Anterior cingulate cortex (tissue), 58 donors: ENCODE results near the gene PLA2G10.
"Not testable (repeated sequence)": the region's sequence is repeated elsewhere in the genome, so short reads cannot be mapped to it uniquely, and the experiment has no call there.

Experiments
- DNase-seq, 58 donors: peaks; one replicate each; lab custom pipeline; 2025; lab: John Stamatoyannopoulos, UW

The PLA2G10 gene

GRCh38 chr16:14694129-14694528 is at the start of gene PLA2G10:
TSS of gene PLA2G10 (minus strand) at chr16:14694308. CDS start at chr16:14694229, 79 bp downstream.
- not testable (repeated sequence) for DNase-seq

DNA sequence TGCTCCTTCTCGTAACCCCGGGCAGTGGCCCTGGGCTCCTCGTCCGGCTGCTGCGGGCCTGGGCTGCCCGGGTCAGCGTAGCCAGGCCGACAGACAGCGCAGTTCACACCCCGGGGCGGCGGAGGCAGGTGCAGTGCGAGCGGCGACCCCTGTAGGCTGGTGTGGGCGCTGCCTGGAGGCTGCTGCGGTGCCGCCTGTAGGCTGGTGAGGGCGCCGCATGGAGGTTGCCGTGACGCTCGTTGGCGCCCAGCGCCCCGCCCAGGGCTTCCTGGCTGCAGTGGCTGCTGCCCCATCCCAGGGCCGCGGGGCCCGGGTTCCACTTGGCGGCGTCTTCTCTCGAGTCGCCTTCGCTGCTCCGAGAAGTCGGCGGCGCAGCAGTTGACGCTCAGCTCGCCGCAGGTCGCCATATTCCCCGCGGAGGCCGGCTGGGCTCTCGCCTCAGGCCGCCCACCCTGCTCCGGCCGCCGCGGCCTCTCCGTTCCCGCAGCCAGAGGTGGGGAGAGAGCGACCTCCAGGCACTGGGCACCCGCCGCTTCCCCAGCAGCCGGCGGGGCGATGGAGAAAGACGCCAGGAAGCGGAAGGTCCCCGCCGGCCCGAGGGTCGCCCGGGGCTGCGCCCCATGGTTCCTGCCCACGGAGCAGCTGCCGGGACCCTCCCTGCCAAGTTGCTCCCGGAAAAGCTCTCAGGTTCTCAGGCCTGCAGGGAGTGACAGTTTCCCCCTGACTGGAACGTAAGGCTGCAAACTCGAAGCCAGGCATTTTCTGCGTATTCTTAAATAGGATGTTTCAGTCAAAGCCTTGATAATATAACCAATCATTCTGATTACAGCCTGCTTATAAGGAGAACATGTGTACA is 48.4 kb upstream of the PLA2G10 start, which contains the start of gene NPIPA2:
Gene NPIPA2, plus strand, starts transcription at position 261 of the 856 bp plus-strand sequence. CDS start 5,533 bp downstream, outside the sequence.
- not testable (repeated sequence) for DNase-seq

GRCh38 chr16:14741794-14742193 is 47.7 kb upstream of the PLA2G10 start:
- DNase-seq, result not testable (repeated sequence)

DNA sequence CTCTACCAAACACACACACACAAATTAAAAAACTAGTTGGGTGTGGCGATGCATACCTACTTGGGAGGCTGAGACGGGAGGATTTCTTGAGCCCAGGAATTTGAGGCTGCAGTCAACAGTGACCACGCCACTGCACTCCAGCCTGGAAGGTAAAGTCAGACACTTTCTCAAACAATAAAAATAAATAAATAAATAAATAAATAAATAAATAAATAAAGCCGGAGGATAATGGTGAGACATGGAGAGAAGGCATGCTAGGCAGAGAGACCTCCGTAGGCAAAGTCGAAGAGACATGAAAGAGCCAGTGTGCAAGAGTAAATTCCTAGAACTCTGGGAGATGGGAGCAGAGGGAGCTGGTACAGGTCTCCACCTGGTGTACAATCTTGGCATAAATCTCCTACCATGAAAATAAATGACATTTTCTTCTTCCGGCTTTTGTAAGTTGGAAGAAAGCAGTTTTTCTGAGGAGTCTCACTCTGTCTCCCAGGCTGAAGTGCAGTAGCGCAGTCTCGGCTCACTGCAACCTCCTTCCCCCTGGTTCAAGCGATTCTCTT is 46.8 kb upstream of the PLA2G10 start:
- DNase-seq, result not testable (repeated sequence)

GRCh38 chr16:14733233-14733632 is 39.1 kb upstream of the PLA2G10 start:
- DNase-seq, result not testable (repeated sequence)

DNA sequence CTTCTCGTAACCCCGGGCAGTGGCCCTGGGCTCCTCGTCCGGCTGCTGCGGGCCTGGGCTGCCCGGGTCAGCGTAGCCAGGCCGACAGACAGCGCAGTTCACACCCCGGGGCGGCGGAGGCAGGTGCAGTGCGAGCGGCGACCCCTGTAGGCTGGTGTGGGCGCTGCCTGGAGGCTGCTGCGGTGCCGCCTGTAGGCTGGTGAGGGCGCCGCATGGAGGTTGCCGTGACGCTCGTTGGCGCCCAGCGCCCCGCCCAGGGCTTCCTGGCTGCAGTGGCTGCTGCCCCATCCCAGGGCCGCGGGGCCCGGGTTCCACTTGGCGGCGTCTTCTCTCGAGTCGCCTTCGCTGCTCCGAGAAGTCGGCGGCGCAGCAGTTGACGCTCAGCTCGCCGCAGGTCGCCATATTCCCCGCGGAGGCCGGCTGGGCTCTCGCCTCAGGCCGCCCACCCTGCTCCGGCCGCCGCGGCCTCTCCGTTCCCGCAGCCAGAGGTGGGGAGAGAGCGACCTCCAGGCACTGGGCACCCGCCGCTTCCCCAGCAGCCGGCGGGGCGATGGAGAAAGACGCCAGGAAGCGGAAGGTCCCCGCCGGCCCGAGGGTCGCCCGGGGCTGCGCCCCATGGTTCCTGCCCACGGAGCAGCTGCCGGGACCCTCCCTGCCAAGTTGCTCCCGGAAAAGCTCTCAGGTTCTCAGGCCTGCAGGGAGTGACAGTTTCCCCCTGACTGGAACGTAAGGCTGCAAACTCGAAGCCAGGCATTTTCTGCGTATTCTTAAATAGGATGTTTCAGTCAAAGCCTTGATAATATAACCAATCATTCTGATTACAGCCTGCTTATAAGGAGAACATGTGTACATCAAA is 9.3 kb upstream of the PLA2G10 start, which contains the start of gene NPIPA3:
Gene NPIPA3, plus strand, starts transcription at position 256 of the 856 bp plus-strand sequence. CDS start 5,533 bp downstream, outside the sequence.
- DNase-seq, result not testable (repeated sequence)

DNA sequence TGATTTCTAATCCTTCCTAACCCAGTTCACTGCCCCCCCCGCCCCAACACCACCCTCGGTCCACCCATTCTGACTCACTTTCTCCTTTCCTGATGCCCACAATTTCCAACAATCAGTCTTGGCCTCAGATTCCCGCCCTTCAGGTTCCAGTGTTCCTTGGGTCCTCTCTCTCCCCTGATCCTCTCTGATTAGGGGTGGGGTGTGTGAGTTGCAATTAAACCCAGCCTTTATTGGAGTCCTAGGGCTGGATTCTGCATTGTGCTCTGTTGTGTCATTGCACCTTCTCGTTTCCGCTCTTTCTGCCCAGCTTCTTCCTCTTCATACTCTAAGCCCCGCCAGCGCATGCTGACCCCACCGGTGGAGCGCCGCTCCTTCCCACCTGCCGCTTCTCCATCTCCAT is 8.6 kb upstream of the PLA2G10 start:
- not testable (repeated sequence) for DNase-seq

GRCh38 chr16:14701859-14702258 is 7.8 kb upstream of the PLA2G10 start:
- not testable (repeated sequence) for DNase-seq

DNA sequence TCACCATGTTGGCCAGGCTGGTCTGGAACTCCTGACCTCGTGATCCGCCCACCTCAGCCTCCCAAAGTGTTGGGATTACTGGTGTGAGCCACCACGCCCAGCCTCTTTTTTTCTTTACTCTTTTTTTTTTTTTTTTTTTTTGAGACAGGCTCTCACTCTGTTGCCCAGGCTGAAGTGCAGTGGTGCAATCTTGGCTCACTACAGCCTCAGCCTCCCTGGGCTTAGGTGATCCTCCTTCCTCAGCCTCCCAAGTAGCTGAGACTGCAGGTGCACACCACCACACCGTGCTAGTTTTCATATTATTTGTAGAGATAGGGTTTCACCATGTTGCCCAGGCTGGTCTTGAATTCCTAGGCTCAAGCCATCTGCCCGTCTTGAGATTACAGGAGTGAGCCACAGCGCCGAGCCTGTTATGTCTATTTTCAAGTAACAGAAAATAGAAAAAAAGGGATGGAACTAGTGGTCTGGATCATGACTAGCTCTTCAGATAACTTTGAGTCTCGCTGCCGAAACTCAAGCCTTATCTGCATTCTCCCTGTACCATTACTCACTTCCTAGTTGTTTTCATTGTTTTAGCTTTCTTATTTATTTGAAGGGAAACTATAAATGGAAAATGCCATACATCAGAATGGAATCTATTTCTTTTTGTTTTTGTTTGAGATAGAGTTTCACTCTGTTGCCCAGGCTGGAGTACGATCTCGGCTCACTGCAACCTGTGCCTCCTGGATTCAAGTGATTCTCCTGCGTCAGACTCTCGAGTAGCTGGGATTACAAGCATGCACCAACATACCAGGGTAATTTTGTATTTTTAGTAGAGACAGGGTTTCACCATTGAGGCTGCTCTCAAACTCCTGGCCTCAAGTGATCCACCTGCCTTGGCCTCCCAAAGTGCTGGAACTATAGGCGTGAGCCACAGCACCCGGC is 8.0 kb downstream of the PLA2G10 start:
- not testable (repeated sequence) for DNase-seq

GRCh38 chr16:14682121-14682520 is 12.0 kb downstream of the PLA2G10 start:
- no peak for DNase-seq

DNA sequence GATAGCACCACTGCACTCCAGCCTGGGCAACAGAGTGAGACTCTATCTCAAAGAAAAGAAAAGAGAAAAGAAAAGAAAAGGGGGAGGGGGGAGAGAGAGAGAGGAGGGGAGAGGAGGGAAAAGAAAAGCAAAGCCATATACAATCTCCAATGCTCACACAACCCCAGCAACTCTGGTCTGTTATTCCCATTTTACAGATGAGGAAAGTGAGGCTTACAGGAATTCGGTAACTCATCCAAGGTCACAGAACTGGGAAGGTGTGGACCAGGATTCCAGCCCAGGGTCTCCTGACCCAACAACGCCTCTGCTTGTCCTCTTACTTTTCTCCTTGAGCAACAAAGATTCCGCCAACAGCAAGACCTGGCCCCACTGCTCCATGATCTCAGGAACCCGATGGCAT is 13.0 kb downstream of the PLA2G10 start:
- DNase-seq, result no peak

DNA sequence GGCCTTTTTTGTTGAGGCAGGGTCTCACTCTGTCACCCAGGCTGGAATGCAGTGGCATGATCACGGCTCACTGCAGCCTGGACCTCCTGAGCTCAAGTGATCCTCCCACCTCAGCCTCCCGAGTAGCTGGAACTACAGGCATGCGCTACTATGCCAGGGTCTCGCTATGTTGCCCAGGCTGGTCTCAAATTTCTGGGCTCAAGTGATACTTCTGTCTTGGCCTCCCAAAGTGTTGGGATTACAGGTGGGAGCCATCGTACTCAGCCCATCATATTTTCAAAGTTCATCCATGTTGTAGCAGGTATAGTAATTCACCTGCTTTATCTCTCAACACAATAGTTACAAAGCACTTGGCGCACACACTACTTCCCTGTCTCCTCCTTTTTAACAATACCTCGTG is 13.7 kb downstream of the PLA2G10 start:
- not testable (repeated sequence) for DNase-seq

DNA sequence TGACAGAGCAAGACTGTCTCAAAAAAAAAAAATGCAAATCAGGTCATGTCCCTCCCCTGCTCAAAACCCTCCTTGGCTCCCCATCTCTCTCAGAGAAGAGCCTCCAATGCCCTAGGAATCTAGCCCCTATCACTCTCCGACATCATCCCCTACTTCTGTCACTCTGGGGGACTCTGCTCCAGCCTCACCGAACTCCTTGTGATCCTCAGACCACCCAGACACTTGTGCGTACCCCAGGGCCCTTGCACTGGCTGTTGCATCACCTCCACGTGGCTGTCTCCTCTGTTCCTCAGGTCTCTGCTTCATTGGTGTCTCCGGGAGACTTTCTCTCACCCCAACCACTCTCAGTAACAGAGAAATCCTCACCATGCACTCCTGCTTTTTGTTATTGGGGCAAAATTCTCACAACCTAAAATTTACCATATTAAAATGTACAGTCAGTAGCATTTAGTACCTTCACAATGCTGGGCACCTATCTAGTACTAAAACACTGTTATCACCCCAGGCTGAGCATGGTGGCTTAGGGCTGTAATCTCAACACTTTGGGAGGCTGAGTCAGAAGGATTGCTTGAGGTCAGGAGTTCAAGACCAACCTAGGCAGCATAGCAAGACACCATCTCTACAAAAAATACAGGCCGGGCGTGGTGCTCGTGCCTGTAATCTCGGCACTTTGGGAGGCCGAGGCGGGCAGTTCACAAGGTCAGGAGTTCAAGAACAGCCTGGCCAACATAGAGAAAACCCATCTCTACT is 15.2 kb downstream of the PLA2G10 start:
- DNase-seq, result no peak

GRCh38 chr16:14677627-14678026 is 16.5 kb downstream of the PLA2G10 start:
- no peak for DNase-seq

GRCh38 chr16:14676633-14677032 is 17.5 kb downstream of the PLA2G10 start:
- DNase-seq, result no peak

DNA sequence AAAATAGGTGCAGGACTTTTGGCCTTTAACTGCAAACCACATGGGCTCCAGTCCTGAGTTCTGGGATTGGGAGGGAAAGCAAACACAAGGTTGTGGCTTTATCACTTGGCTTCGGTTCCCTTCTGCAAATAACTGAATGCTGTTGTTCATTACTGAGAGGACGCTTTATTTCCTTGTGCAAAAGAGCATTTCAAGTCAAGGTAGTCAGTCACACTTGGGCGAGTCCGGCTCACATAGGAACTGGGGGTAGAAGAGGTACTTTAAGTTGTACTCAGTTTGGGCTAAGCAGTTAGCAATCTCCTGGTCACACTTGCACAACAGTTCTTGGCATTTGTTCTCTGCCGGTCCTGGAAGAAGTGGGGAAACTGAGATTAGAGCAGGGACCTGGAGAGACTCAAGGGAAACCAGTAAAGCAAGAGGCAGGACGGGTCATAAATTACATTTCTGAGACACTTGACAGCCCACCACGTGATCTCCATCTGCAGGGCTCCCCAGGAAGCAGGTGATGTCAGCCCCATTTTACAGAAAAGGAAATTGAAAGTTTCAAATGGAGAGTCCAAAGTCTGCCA is 21.6 kb downstream of the PLA2G10 start:
- no peak for DNase-seq

GRCh38 chr16:14669776-14670175 is 24.3 kb downstream of the PLA2G10 start:
- no peak for DNase-seq

DNA sequence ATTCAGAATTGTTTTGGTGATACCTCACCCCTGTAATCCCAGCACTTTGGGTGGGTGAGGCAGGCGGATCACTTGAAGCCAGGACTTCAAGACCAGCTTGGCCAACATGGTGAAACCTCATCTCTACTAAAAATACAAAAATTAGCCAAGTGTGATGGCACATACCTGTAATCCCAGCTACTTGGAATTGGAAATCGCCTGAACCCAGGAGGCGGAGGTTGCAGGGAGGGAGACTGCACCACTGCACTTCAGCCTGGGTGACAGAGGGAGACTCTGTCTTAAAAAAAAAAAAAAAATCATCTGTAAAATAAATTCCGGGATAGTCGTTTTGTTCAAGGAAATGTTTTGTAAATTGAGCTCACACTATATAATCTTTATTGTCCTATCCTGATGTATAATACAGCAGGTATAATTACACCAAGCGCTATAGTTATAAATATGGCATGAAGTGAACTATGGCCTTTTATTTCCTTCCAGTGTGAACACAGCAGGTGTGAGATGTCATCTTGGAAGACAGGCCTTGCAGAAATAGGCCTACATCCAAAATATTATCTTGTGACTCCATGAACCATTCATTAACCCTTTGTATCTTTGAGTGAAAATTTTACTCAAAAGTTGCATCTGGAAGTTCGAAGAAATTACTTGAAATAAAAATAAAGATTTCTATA is 25.4 kb downstream of the PLA2G10 start:
- no peak for DNase-seq
